Urothelium cell line (cell line): ENCODE data around the gene GPSM1.
A peak's percentile ranks its signal among the peaks of the same experiment; 100 is the strongest.

Source experiments
- DNase-seq: peaks from one replicate; pipeline ENCODE4 v3.0.0; 2011; ENCODE audit warnings: low spot score, mixed read lengths
- FAIRE-seq: peaks from 2 replicates; lab custom pipeline; 2011; peaks lifted over from hg19 to GRCh38; lab: Jason Lieb, UNC

The GPSM1 gene

GRCh38 chr9:136329636-136330405 is 2.5 kb downstream of the GPSM1 start:
- FAIRE-seq (no peak), DNase-seq (no peak)

GRCh38 chr9:136330406-136330990 is 3.2 kb downstream of the GPSM1 start:
- no peak for DNase-seq
- no peak for FAIRE-seq

- FAIRE-seq (no peak), DNase-seq (no peak)
These were observed 3.7 kb downstream of the GPSM1 start for GRCh38 chr9:136331030-136331429.

GRCh38 chr9:136331556-136332481 is 4.5 kb downstream of the GPSM1 start:
- FAIRE-seq (no peak), DNase-seq (no peak)

- DNase-seq = no peak
- FAIRE-seq = no peak
These were observed 5.2 kb downstream of the GPSM1 start for GRCh38 chr9:136332482-136332983.

- FAIRE-seq (no peak), DNase-seq (no peak)
These were observed 5.7 kb downstream of the GPSM1 start for GRCh38 chr9:136333045-136333444.

- DNase-seq (no peak), FAIRE-seq (no peak)
These were observed 6.1 kb downstream of the GPSM1 start for GRCh38 chr9:136333486-136333885.

- DNase-seq = no peak
- FAIRE-seq = no peak
These were observed 7.2 kb downstream of the GPSM1 start for GRCh38 chr9:136334541-136334940.

GRCh38 chr9:136335296-136336155 is 8.2 kb downstream of the GPSM1 start:
- no peak for FAIRE-seq
- DNase-seq = no peak

- DNase-seq (no peak), FAIRE-seq (no peak)
These were observed 9.0 kb downstream of the GPSM1 start for GRCh38 chr9:136336156-136336870.

- DNase-seq = no peak
- FAIRE-seq = no peak
These were observed 9.5 kb downstream of the GPSM1 start for GRCh38 chr9:136336881-136337280.

GRCh38 chr9:136337416-136338395 is 10.4 kb downstream of the GPSM1 start:
- no peak for FAIRE-seq

GRCh38 chr9:136338511-136338910 is 11.2 kb downstream of the GPSM1 start:
- FAIRE-seq = peak; percentile 9

More at GRCh38 chr9:136337416-136338395, 10.4 kb downstream of the GPSM1 start:
- no peak for DNase-seq

GRCh38 chr9:136339173-136339957 is 12.0 kb downstream of the GPSM1 start:
- DNase-seq (peak; percentile 78), FAIRE-seq (no peak)

More at GRCh38 chr9:136338511-136338910, 11.2 kb downstream of the GPSM1 start:
- DNase-seq = no peak

GRCh38 chr9:136339958-136340310 is 12.6 kb downstream of the GPSM1 start:
- no peak for FAIRE-seq
- no peak for DNase-seq

GRCh38 chr9:136340356-136341041 is 13.2 kb downstream of the GPSM1 start:
- DNase-seq (no peak), FAIRE-seq (no peak)

GRCh38 chr9:136341042-136341655 is 13.8 kb downstream of the GPSM1 start:
- no peak for DNase-seq
- FAIRE-seq = no peak
